Stimulated activated CD8-positive, alpha-beta memory T cell treated with anti-CD3 and anti-CD28 coated beads, Interleukin-2, amount 100 ng/mL, for 1 hour (primary cell): ENCODE measurements around the gene DSCAML1.

Experiments used
- DNase-seq, 2 donors: peaks; one replicate each; pipeline ENCODE4 v3.0.0-alpha.2; 2020; ENCODE audit warnings: low read depth in 2 of 2

Gene DSCAML1

GRCh38 chr11:117697319-117697718 lies 99.7 kb downstream of the DSCAML1 start:
- DNase-seq: no peak

GRCh38 chr11:117696540-117696939 lies 100.5 kb downstream of the DSCAML1 start:
- DNase-seq: no peak

GRCh38 chr11:117693344-117693743 lies 103.7 kb downstream of the DSCAML1 start:
- DNase-seq: no peak

- DNase-seq: no peak
Observed at GRCh38 chr11:117691516-117691915, 105.5 kb downstream of the DSCAML1 start.

GRCh38 chr11:117691218-117691514 lies 105.8 kb downstream of the DSCAML1 start:
- DNase-seq: no peak

GRCh38 chr11:117690484-117691217 lies 106.4 kb downstream of the DSCAML1 start:
- DNase-seq: no peak

GRCh38 chr11:117688255-117688797 lies 108.7 kb downstream of the DSCAML1 start:
- DNase-seq: no peak

GRCh38 chr11:117687776-117688175 lies 109.2 kb downstream of the DSCAML1 start:
- DNase-seq: no peak

- no peak for DNase-seq
Observed at GRCh38 chr11:117686711-117687110, 110.3 kb downstream of the DSCAML1 start.

GRCh38 chr11:117685566-117685965 lies 111.5 kb downstream of the DSCAML1 start:
- no peak for DNase-seq

GRCh38 chr11:117684731-117685130 lies 112.3 kb downstream of the DSCAML1 start:
- no peak for DNase-seq

GRCh38 chr11:117684111-117684510 lies 112.9 kb downstream of the DSCAML1 start:
- DNase-seq: no peak

- no peak for DNase-seq
Observed at GRCh38 chr11:117681438-117681837, 115.6 kb downstream of the DSCAML1 start.

- DNase-seq: no peak
Observed at GRCh38 chr11:117679461-117679860, 117.6 kb downstream of the DSCAML1 start.

- no peak for DNase-seq
Observed at GRCh38 chr11:117678658-117679406, 118.2 kb downstream of the DSCAML1 start.

- no peak for DNase-seq
Observed at GRCh38 chr11:117677729-117678310, 119.2 kb downstream of the DSCAML1 start.

GRCh38 chr11:117676501-117676900 lies 120.5 kb downstream of the DSCAML1 start:
- no peak for DNase-seq

- DNase-seq: no peak
Observed at GRCh38 chr11:117673602-117674001, 123.4 kb downstream of the DSCAML1 start.

GRCh38 chr11:117671370-117671769 lies 125.6 kb downstream of the DSCAML1 start:
- no peak for DNase-seq

GRCh38 chr11:117670924-117671323 lies 126.1 kb downstream of the DSCAML1 start:
- DNase-seq: no peak

- DNase-seq: no peak
Observed at GRCh38 chr11:117670443-117670842, 126.6 kb downstream of the DSCAML1 start.

GRCh38 chr11:117669616-117670015 lies 127.4 kb downstream of the DSCAML1 start:
- no peak for DNase-seq

- DNase-seq: no peak
Observed at GRCh38 chr11:117669062-117669461, 128.0 kb downstream of the DSCAML1 start.
